ENCODE measurements around the gene HOXC10. TPM values are rescaled to one million over a fixed set of nuclear protein-coding genes. Genes with fewer than 3 reads are reported as not detected.

The HOXC10 gene
- total and polyA plus RNA-seq, 10 of the 15 experiments (the other 5 are each of a cell fraction or from before 2014, with no cell fraction given): 0.59 TPM; not detected in 9

DNA sequence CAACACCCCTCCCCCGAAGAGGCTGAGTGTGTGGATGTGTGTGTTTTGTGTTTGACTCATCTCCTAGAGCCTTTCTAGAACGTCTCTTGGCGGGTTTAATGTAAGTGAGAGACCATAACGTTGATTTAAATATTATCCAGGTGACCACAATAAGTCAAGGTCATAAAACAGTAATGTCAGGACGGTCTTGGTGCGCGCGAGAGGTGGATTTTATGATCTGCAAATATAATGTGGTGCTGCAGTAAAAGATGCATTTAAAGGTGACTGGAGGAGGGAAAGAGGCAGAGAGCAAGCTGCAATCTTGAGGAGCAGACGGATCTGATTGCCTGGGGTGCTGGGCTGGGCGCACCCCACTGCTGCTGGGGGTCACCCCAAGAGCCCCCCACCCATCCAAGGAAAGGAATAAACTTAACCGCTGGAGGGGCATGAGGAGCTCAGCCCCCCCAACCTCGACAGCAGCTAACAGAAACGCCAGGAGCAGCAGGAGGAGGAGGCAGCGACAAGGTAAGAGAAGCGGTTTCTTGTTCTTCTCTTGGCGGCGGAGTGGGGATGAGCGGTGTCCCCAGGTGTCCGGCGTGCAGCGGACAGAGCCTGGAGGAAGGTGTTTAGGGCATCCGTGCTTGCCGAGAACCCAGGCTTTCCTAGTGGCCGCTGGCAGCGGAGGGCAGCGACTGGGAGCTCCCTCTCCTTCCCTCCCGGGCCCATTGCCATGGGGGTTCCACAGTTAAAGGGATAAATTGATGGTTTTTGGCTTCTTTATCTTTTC, 5.5 kb downstream of the HOXC10 start (continued):
- TF ChIP-seq, protein P1, sequence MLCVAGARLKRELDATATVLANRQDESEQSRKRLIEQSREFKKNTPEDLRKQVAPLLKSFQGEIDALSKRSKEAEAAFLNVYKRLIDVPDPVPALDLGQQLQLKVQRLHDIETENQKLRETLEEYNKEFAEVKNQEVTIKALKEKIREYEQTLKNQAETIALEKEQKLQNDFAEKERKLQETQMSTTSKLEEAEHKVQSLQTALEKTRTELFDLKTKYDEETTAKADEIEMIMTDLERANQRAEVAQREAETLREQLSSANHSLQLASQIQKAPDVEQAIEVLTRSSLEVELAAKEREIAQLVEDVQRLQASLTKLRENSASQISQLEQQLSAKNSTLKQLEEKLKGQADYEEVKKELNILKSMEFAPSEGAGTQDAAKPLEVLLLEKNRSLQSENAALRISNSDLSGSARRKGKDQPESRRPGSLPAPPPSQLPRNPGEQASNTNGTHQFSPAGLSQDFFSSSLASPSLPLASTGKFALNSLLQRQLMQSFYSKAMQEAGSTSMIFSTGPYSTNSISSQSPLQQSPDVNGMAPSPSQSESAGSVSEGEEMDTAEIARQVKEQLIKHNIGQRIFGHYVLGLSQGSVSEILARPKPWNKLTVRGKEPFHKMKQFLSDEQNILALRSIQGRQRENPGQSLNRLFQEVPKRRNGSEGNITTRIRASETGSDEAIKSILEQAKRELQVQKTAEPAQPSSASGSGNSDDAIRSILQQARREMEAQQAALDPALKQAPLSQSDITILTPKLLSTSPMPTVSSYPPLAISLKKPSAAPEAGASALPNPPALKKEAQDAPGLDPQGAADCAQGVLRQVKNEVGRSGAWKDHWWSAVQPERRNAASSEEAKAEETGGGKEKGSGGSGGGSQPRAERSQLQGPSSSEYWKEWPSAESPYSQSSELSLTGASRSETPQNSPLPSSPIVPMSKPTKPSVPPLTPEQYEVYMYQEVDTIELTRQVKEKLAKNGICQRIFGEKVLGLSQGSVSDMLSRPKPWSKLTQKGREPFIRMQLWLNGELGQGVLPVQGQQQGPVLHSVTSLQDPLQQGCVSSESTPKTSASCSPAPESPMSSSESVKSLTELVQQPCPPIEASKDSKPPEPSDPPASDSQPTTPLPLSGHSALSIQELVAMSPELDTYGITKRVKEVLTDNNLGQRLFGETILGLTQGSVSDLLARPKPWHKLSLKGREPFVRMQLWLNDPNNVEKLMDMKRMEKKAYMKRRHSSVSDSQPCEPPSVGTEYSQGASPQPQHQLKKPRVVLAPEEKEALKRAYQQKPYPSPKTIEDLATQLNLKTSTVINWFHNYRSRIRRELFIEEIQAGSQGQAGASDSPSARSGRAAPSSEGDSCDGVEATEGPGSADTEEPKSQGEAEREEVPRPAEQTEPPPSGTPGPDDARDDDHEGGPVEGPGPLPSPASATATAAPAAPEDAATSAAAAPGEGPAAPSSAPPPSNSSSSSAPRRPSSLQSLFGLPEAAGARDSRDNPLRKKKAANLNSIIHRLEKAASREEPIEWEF (IDR thresholded peaks at IDR 0.05; ENCODE audit: insufficient replicate concordance, low read depth, low read length): no peak
- no peak for TF ChIP-seq BCL11A (IDR thresholded peaks at IDR 0.05; ENCODE audit: low read depth, low read length)
- TF ChIP-seq, protein P2, sequence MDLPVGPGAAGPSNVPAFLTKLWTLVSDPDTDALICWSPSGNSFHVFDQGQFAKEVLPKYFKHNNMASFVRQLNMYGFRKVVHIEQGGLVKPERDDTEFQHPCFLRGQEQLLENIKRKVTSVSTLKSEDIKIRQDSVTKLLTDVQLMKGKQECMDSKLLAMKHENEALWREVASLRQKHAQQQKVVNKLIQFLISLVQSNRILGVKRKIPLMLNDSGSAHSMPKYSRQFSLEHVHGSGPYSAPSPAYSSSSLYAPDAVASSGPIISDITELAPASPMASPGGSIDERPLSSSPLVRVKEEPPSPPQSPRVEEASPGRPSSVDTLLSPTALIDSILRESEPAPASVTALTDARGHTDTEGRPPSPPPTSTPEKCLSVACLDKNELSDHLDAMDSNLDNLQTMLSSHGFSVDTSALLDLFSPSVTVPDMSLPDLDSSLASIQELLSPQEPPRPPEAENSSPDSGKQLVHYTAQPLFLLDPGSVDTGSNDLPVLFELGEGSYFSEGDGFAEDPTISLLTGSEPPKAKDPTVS (IDR thresholded peaks at IDR 0.05; ENCODE audit: low read depth, low read length): no peak
